ENCODE measurements around the gene KLHDC7B.

GRCh38 chr22:50595189-50595588, 49.5 kb downstream of the KLHDC7B start:
- TF ChIP-seq FIP1L1 (IDR thresholded peaks at IDR 0.05; ENCODE audit: borderline replicate concordance, insufficient read depth, low read depth, low read length), result no peak
- no peak for TF ChIP-seq NCOR1 (IDR thresholded peaks at IDR 0.05; ENCODE audit: borderline replicate concordance, low read length)
- no peak for TF ChIP-seq PATZ1 (CRISPR knock-in tag; IDR thresholded peaks at IDR 0.05)
- no peak for TF ChIP-seq HDAC6 (IDR thresholded peaks at IDR 0.05; ENCODE audit: low read depth, low read length)
